GM12875 (cell line): ENCODE results near the gene PIRT.

Experiments used
- H3K4me3 ChIP-seq: one replicate; pipeline ENCODE4 v1.5.1; 2011; ENCODE audit warnings: low read depth, low read length, control low read depth
- TF ChIP-seq, protein P1 (sequence below): IDR thresholded peaks from 2 replicates; pipeline ENCODE4 v1.5.1; 2011; ENCODE audit warnings: low read depth, mild to moderate bottlenecking, control low read depth, inconsistent platforms, low read length, moderate library complexity, borderline replicate concordance; ENCODE audit not compliant: insufficient read depth

The PIRT gene

DNA sequence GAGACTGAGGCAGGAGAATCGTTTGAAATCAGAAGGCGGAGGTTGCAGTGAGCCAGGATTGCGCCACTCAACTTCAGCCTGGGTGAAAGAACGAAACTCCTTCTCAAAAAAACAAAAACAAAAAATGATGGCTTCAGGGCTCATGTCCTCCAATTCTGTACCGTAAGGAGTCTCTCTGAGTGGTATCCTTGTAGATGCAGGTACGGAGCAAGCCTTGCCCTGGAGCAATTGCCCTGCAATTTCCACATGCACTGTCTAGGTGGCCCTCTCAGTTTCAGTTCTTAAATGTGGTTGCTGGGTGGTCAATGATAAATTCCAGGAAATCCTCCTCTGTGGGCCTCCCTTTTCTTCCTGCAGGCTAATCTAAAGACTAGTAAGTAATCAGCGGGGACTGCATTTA, 44.6 kb downstream of the PIRT start:
- no peak overlapping the region for H3K4me3 ChIP-seq
- TF ChIP-seq, protein P1, sequence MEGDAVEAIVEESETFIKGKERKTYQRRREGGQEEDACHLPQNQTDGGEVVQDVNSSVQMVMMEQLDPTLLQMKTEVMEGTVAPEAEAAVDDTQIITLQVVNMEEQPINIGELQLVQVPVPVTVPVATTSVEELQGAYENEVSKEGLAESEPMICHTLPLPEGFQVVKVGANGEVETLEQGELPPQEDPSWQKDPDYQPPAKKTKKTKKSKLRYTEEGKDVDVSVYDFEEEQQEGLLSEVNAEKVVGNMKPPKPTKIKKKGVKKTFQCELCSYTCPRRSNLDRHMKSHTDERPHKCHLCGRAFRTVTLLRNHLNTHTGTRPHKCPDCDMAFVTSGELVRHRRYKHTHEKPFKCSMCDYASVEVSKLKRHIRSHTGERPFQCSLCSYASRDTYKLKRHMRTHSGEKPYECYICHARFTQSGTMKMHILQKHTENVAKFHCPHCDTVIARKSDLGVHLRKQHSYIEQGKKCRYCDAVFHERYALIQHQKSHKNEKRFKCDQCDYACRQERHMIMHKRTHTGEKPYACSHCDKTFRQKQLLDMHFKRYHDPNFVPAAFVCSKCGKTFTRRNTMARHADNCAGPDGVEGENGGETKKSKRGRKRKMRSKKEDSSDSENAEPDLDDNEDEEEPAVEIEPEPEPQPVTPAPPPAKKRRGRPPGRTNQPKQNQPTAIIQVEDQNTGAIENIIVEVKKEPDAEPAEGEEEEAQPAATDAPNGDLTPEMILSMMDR: no peak

- TF ChIP-seq, protein P1: no peak
- no peak overlapping the region for H3K4me3 ChIP-seq
Measured at GRCh38 chr17:10792151-10792550, 45.7 kb downstream of the PIRT start.

- TF ChIP-seq, protein P1: no peak
- no peak overlapping the region for H3K4me3 ChIP-seq
Measured at GRCh38 chr17:10790491-10791401, 47.1 kb downstream of the PIRT start.

- H3K4me3 ChIP-seq: no peak overlapping the region
- TF ChIP-seq, protein P1: no peak
Measured at GRCh38 chr17:10789694-10790271, 48.1 kb downstream of the PIRT start.

- no peak overlapping the region for H3K4me3 ChIP-seq
- TF ChIP-seq, protein P1: no peak
Measured at GRCh38 chr17:10787306-10788045, 50.4 kb downstream of the PIRT start.

DNA sequence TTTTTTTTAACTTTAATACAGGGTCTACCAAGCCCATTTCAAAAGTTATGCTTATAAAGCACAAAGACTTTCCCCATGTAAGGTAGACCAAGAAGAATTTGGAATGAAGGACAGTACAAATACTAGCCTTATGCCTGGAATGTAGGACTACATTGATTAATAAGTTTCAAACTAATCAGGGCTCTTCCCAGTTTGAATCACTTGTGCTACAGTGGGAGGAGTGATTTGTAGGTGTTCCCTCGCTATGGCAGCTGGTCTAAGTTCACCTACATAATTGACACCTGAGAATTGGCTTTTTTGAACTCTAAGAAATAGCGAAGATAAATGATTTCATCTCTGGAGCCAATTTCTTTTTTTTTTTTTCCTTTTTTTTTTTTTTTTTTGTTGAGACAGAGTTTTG, 52.6 kb downstream of the PIRT start:
- H3K4me3 ChIP-seq: no peak overlapping the region
- TF ChIP-seq, protein P1: no peak
